ENCODE data around the gene LCLAT1.

DNA sequence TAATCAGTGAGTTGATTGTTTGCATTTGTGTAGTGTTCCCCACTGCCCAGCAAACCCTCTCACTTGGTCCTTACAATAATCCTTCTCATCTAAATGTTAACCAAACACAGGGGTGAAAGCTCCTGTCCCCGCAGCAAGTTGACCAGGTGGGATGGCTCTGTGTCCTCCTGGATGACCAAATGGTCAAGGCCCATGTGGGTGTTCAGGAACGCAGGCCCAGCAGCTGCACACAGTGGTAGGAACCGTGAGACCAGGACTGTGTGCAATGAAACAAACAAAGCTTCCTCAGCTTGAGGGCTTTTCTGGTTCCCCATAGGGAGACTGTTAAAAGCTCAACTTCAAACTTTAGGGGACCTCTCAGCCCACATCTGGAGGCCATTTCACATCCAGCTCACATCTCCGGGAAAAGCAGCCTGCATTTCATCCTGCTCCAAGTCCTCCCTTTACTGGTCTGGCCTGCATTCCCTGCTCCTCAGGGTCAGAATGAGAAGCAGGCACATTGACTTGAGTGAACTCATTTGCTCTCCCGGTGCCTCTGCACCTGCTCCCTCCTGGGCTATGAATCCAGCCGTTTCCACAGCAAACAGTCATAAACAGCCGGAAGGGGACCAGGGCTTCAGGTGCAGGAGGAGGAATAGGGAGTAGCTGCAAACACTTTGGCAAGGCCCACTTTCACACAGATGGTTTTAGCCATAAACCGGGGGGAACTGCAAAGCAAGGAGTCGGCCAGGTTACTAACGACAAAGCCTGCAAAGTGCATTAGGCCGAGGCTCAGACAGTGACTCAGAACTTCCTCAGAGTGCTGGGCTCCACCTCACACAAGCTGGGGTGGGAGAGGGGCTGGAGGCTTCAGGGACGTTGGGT lies 215.5 kb downstream of the LCLAT1 start:
- TF ChIP-seq, protein P1, sequence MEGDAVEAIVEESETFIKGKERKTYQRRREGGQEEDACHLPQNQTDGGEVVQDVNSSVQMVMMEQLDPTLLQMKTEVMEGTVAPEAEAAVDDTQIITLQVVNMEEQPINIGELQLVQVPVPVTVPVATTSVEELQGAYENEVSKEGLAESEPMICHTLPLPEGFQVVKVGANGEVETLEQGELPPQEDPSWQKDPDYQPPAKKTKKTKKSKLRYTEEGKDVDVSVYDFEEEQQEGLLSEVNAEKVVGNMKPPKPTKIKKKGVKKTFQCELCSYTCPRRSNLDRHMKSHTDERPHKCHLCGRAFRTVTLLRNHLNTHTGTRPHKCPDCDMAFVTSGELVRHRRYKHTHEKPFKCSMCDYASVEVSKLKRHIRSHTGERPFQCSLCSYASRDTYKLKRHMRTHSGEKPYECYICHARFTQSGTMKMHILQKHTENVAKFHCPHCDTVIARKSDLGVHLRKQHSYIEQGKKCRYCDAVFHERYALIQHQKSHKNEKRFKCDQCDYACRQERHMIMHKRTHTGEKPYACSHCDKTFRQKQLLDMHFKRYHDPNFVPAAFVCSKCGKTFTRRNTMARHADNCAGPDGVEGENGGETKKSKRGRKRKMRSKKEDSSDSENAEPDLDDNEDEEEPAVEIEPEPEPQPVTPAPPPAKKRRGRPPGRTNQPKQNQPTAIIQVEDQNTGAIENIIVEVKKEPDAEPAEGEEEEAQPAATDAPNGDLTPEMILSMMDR (IDR thresholded peaks at IDR 0.05): no peak
- no peak for TF ChIP-seq POLR2A (IDR thresholded peaks at IDR 0.05)

Measured in esophagus squamous epithelium (tissue), 4 donors.